K562 (cell line): Measurements from ENCODE around the gene VSNL1. TPM values are rescaled to one million over a fixed set of nuclear protein-coding genes. Genes with fewer than 3 reads are reported as not detected.

Source experiments
- ATAC-seq: fragments of 200-7000 bp; cut with Tn5 transposase; 3 replicates; pipeline ENCODE4 v1.9.1; 2020; ENCODE audit warnings: moderate library complexity
- BruUV-seq: library from RNA; stranded (reverse); fragments of 400-500 nt; replicated peaks from 2 replicates; lab custom pipeline; 2021; lab: Mats Ljungman, UMichigan
- CTCF ChIA-PET: fragments of 300-600 bp; formaldehyde crosslinking; extraction: SDS; loops from one replicate; lab custom pipeline; 2021; ENCODE audit warnings: low intra/inter-chr PET ratio; lab: Yijun Ruan, JAX
- POLR2A ChIA-PET: fragments of 300-600, 350-650 bp; sonication (Branson Sonifier 250); formaldehyde crosslinking; extraction: SDS; loops from one replicate; lab custom pipeline; 2021; ENCODE audit warnings: antibody characterized with exemption, inconsistent platforms; lab: Yijun Ruan, JAX
- DNase-seq, 4 experiments: peaks; one replicate each; pipeline versions ENCODE4 v3.0.0 to v3.0.0-alpha.2; 2011 to 2018; ENCODE audit warnings: low spot score in 3 of 4, mixed read lengths in 3 of 4; ENCODE audit errors: extremely low read depth in 1 of 4
- FAIRE-seq: peaks from 2 replicates; lab custom pipeline; 2011; peaks lifted over from hg19 to GRCh38; lab: Jason Lieb, UNC
- H2AFZ ChIP-seq: 2 replicates; pipeline ENCODE4 v1.6.0; 2011; ENCODE audit warnings: low read depth, low read length, control low read depth, inconsistent platforms
- H3K27ac ChIP-seq: fragments of 200-600 bp; 3 replicates; pipeline ENCODE4 v1.8.0; 2011; ENCODE audit warnings: low read depth, mild to moderate bottlenecking, control low read depth, inconsistent platforms, low read length, moderate library complexity, mixed read lengths; ENCODE audit errors: extremely low read depth
- H3K27me3 ChIP-seq, 2 experiments: fragments of 300-600 bp in 1 of 2; 2 replicates in 1 of 2; 3 replicates in 1 of 2; pipeline versions ENCODE4 v1.6.0 to v1.8.0; 2011; ENCODE audit warnings: inconsistent platforms in 2 of 2, low read length in 2 of 2, mild to moderate bottlenecking in 1 of 2, mixed read lengths in 1 of 2, moderate library complexity in 1 of 2; ENCODE audit not compliant: control insufficient read depth in 2 of 2, insufficient read depth in 2 of 2
- H3K36me3 ChIP-seq: fragments of 300-600 bp; 3 replicates; pipeline ENCODE4 v1.8.0; 2011; ENCODE audit warnings: mild to moderate bottlenecking, low read length, inconsistent platforms; ENCODE audit not compliant: control insufficient read depth, insufficient read depth
- H3K4me1 ChIP-seq, 2 experiments: fragments of 200-600 bp in 1 of 2; replicated peaks in 1 of 2; 2 replicates in 1 of 2; 3 replicates in 1 of 2; pipeline versions ENCODE4 v1.5.1 to v1.8.0; 2011; ENCODE audit warnings: inconsistent platforms in 2 of 2, low read length in 2 of 2, mild to moderate bottlenecking in 1 of 2, mixed read lengths in 1 of 2, moderate library complexity in 1 of 2; ENCODE audit not compliant: control insufficient read depth in 2 of 2, insufficient read depth in 2 of 2
- H3K4me2 ChIP-seq: 2 replicates; pipeline ENCODE4 v1.6.1; 2011; ENCODE audit warnings: low read length, control low read depth, inconsistent platforms, mixed read lengths; ENCODE audit not compliant: insufficient read depth
- H3K4me3 ChIP-seq: fragments of 200-600 bp; sonication (generic), shearing (Covaris generic); 2 replicates; pipeline ENCODE4 v1.5.1; 2016; ENCODE audit warnings: control low read depth, inconsistent platforms
- H3K79me2 ChIP-seq: fragments of 200-600 bp; 3 replicates; pipeline ENCODE4 v1.8.0; 2011; ENCODE audit warnings: low read length, inconsistent platforms; ENCODE audit not compliant: control insufficient read depth, insufficient read depth
- H3K9ac ChIP-seq, 2 experiments: 2 replicates each; pipeline versions ENCODE4 v1.6.0 to v1.6.1; 2011; ENCODE audit warnings: low read depth in 2 of 2, low read length in 2 of 2, control low read depth in 1 of 2, inconsistent platforms in 1 of 2, mild to moderate bottlenecking in 1 of 2, mixed read lengths in 1 of 2; ENCODE audit not compliant: insufficient read depth in 1 of 2
- H3K9me1 ChIP-seq: one replicate; pipeline ENCODE4 v1.6.0; 2011; ENCODE audit warnings: inconsistent platforms, mild to moderate bottlenecking, low read length, moderate library complexity; ENCODE audit not compliant: control insufficient read depth, insufficient read depth
- H3K9me3 ChIP-seq: replicated peaks from 2 replicates; pipeline ENCODE4 v1.5.1; 2011; ENCODE audit warnings: low read depth, low read length, inconsistent platforms; ENCODE audit not compliant: control insufficient read depth, insufficient read depth
- H4K20me1 ChIP-seq: replicated peaks from 2 replicates; pipeline ENCODE4 v1.6.1; 2011; ENCODE audit warnings: low read length, inconsistent platforms, mixed read lengths; ENCODE audit not compliant: control insufficient read depth, insufficient read depth
- AFF1 ChIP-seq, 2 experiments: fragments of 450-650 bp; IDR thresholded peaks; 2 replicates each; pipeline ENCODE4 v1.6.1; 2018; ENCODE audit warnings: mild to moderate bottlenecking in 2 of 2, low read depth in 1 of 2; ENCODE audit not compliant: partially characterized antibody in 2 of 2
- ATF1 ChIP-seq, 2 experiments: fragments of 450-650 bp in 1 of 2; IDR thresholded peaks; 2 replicates each; pipeline ENCODE4 v1.6.1; 2016; ENCODE audit warnings: missing compliant biosample characterization in 1 of 2, missing genetic modification characterization in 1 of 2
- CHD2 ChIP-seq: IDR thresholded peaks from 2 replicates; pipeline ENCODE4 v1.6.1; 2011; ENCODE audit warnings: low read depth, low read length
- RCOR1 ChIP-seq, 2 experiments: IDR thresholded peaks; 2 replicates each; pipeline ENCODE4 v1.6.1; 2012; ENCODE audit warnings: low read depth in 2 of 2, low read length in 2 of 2, borderline replicate concordance in 1 of 2, improper control_type of control experiment in 1 of 2
- SAFB ChIP-seq: fragments of 200-400 bp; formaldehyde crosslinking; IDR thresholded peaks from 2 replicates; pipeline ENCODE4 v1.6.1; 2017; ENCODE audit warnings: low read depth, low read length, borderline replicate concordance
- SMAD3 ChIP-seq: fragments of 450-650 bp; formaldehyde crosslinking; conservative IDR thresholded peaks from 2 replicates; pipeline ENCODE4 v1.4.0; 2020; ENCODE audit warnings: mild to moderate bottlenecking
- TCF15 ChIP-seq: fragments of 250-450 bp; sonication (Bioruptor Pico); IDR thresholded peaks from 2 replicates; pipeline ENCODE4 v1.8.0; 2022; ENCODE audit warnings: moderate library complexity, mild to moderate bottlenecking, inconsistent platforms
- VEZF1 ChIP-seq: fragments of 200-800 bp; sonication (Bioruptor generic); IDR thresholded peaks from 2 replicates; pipeline ENCODE4 v1.6.1; 2017; ENCODE audit warnings: missing genetic modification characterization, missing compliant biosample characterization
- ZNF76 ChIP-seq: fragments of 250-450 bp; sonication (Bioruptor Pico); IDR thresholded peaks from 2 replicates; pipeline ENCODE4 v1.4.0; 2020; ENCODE audit warnings: mild to moderate bottlenecking, moderate library complexity, borderline replicate concordance
- ZSCAN29 ChIP-seq: fragments of 450-650 bp; IDR thresholded peaks from 2 replicates; pipeline ENCODE4 v1.6.1; 2017
- WGBS: fragments of 100-300 bp; shearing (Covaris generic); methylation state at CpG from one replicate; pipeline ENCODE4 v1.1.6; 2016; ENCODE audit warnings: low coverage, mixed read lengths; ENCODE audit not compliant: insufficient coverage; ENCODE audit errors: missing lambda C conversion rate; 5-methylcytosine and 5-hydroxymethylcytosine counted together
- in situ Hi-C: fragments of 300-500 bp; cut with MboI; formaldehyde crosslinking; loops from 4 replicates; pipeline ENCODE4 v1.15.0; 2018; ENCODE audit warnings: inconsistent platforms, mixed read lengths
- intact Hi-C: fragments of 100-400 bp; cut with micrococcal nuclease; formaldehyde crosslinking; loops from 2 replicates; pipeline ENCODE4 v1.14.2; 2022
- polyA plus RNA-seq, 8 experiments: library from polyadenylated mRNA; depleted of rRNA in 4 of 8; stranded (reverse) in 5 of 8; unstranded in 3 of 8; fragments of >200 nt; fragmentation: Nextera tagmentation in 2 of 8; fragmentation: Illumina TruSeq in 1 of 8; extraction: Ambion mirVana in 2 of 8; extraction: Trizol in 1 of 8; gene quantifications; 2 replicates each; pipeline versions ENCODE4 v1.2.1 to v1.2.3, GENCODE V29; 2011 to 2014; ENCODE audit warnings: inconsistent platforms in 1 of 8, missing spikeins in 1 of 8
- total RNA-seq, 7 experiments: library from RNA; depleted of rRNA in 6 of 7; stranded (reverse); fragments of >200 nt in 6 of 7; fragmentation: Illumina TruSeq in 2 of 7; extraction: Trizol in 2 of 7; gene quantifications; 2 replicates each; pipeline versions ENCODE4 v1.2.1 to v1.2.3, GENCODE V29; 2011 to 2021; ENCODE audit warnings: low replicate concordance in 1 of 7

Gene VSNL1
- total and polyA plus RNA-seq, 9 of the 15 experiments (the other 6 are each of a cell fraction or from before 2014, with no cell fraction given) = 0.20 TPM; not detected in 8

GRCh38 chr2:17634997-17635396, 94.5 kb downstream of the VSNL1 start:
- FAIRE-seq = no peak
- no peak overlapping the region for H3K4me2 ChIP-seq
- no peak overlapping the region for H3K27ac ChIP-seq
- in situ Hi-C loops (no loop called here), intact Hi-C loops (no loop called here)
- ChIA-PET CTCF (no interaction called here), POLR2A (interaction anchor here (0.6 to 0.9 kb wide), 3 partner anchors 11 to 66 kb away, joined by 3 to 4 read pairs (median 3); no protein-coding TSS in a partner anchor)
- H3K27me3 ChIP-seq = no peaks in the 10 kb centered on the region
- H3K79me2 ChIP-seq = no peaks in the 10 kb centered on the region
- H4K20me1 ChIP-seq = no peaks in the 10 kb centered on the region
- no peaks in the 10 kb centered on the region for H3K9me3 ChIP-seq
- no peak for TF ChIP-seq SMAD3 (CRISPR knock-in tag)
- WGBS = 27% methylated on average over 3 of the region's 4 CpGs
- no peaks in the 10 kb centered on the region for H3K9me1 ChIP-seq
- no peak overlapping the region for H3K4me3 ChIP-seq
- no peak for ATAC-seq
- H3K36me3 ChIP-seq = no peaks in the 10 kb centered on the region
- no TSS peak for BruUV-seq
- H2AFZ ChIP-seq = 0 out of 2 replicates have a peak overlapping the region, but pooled peaks have one; percentile 50
- H3K4me1 ChIP-seq = peaks cover 6 to 7% of the 10 kb centered on the region in 2 experiments; a peak in 2 of 5 replicates
- no peak overlapping the region for H3K9ac ChIP-seq
- DNase-seq = no peak

- CTCF ChIA-PET = no interaction called here
- no peak for TF ChIP-seq ATF1 (CRISPR knock-in tag; IDR thresholded peaks at IDR 0.05)
- no peak for TF ChIP-seq ATF1 (tag; IDR thresholded peaks at IDR 0.05)
- TF ChIP-seq ZSCAN29 = no peak
- no peak for TF ChIP-seq TCF15 (CRISPR knock-in tag)
- no peak for TF ChIP-seq AFF1 (IDR thresholded peaks at IDR 0.05; ENCODE audit: low read depth in 1 of 2, partially characterized antibody in 2 of 2)
- TF ChIP-seq SAFB = no peak
- no peak for TF ChIP-seq CHD2
- no peak for TF ChIP-seq RCOR1 (IDR thresholded peaks at IDR 0.05; ENCODE audit: borderline replicate concordance in 1 of 2, low read depth in 2 of 2, low read length in 2 of 2)
- no peak for TF ChIP-seq VEZF1 (CRISPR knock-in tag)
- TF ChIP-seq ZNF76 (CRISPR knock-in tag) = no peak
These were observed 95.8 kb downstream of the VSNL1 start for GRCh38 chr2:17636257-17636656.

More at GRCh38 chr2:17636257-17636656, 95.8 kb downstream of the VSNL1 start:
- H3K4me2 ChIP-seq = no peak overlapping the region
- H3K4me1 ChIP-seq = peaks cover 6 to 7% of the 10 kb centered on the region in 2 experiments; a peak in 2 of 5 replicates
- in situ Hi-C loops (no loop called here), intact Hi-C loops (no loop called here)
- H3K27ac ChIP-seq = no peak overlapping the region
- no peaks in the 10 kb centered on the region for H3K36me3 ChIP-seq
- POLR2A ChIA-PET = no interaction called here
- WGBS = 28% methylated on average over 3 of the region's 3 CpGs
- H3K79me2 ChIP-seq = no peaks in the 10 kb centered on the region
- no peak overlapping the region for H3K9ac ChIP-seq
- FAIRE-seq (no peak), ATAC-seq (no peak), DNase-seq (no peak)
- H3K4me3 ChIP-seq = no peak overlapping the region
- no peaks in the 10 kb centered on the region for H3K27me3 ChIP-seq
- H3K9me1 ChIP-seq = no peaks in the 10 kb centered on the region
- BruUV-seq = no TSS peak
- H2AFZ ChIP-seq = no peak overlapping the region
- no peaks in the 10 kb centered on the region for H4K20me1 ChIP-seq
- no peaks in the 10 kb centered on the region for H3K9me3 ChIP-seq
